ENCODE measurements around the gene CAPNS1. TPM values are rescaled to one million over a fixed set of nuclear protein-coding genes. Genes with fewer than 3 reads are reported as not detected.

Gene CAPNS1
- total and polyA plus RNA-seq, 2 of the 4 experiments (the other 2 are of a cell fraction): 436 to 988 TPM

GRCh38 chr19:36115453-36116343, 24.2 kb upstream of the CAPNS1 start, which contains the start of gene TBCB:
TBCB (plus strand) TSS chr19:36115468; CDS start chr19:36115561, 93 bp downstream.
- Histone ChIP-seq H4K8ac (ENCODE audit: low read depth in 2 of 2, low read length in 2 of 2) (peak within 1 kb of the TSS; percentile 48 to 97), H3K27me3 (ENCODE audit: control insufficient read depth, insufficient read depth, low read length) (no peaks in the 10 kb centered on the region), H4K91ac (ENCODE audit: insufficient read depth, low read depth, low read length) (peak within 1 kb of the TSS; percentile 84), H3K14ac (replicated peaks; ENCODE audit: low read depth, low read length) (peak within 1 kb of the TSS; percentile 88), H4K5ac (ENCODE audit: low read depth, low read length) (peak within 1 kb of the TSS; percentile 65), H3K18ac (ENCODE audit: low read depth, low read length) (peak within 1 kb of the TSS; percentile 35), H2BK15ac (ENCODE audit: low read depth, low read length) (peak within 1 kb of the TSS; percentile 76; the same call in 2 of the 3 replicates), H3K9me3 (ENCODE audit: control insufficient read depth, insufficient read depth, low read length) (no peaks in the 10 kb centered on the region), H2BK20ac (ENCODE audit: low read depth, low read length) (peak within 1 kb of the TSS; percentile 40), H3K4ac (ENCODE audit: low read depth, low read length) (peak within 1 kb of the TSS; percentile 96), H2BK5ac (ENCODE audit: low read depth, low read length, poor library complexity, severe bottlenecking) (peak within 1 kb of the TSS; percentile 83), H2AK9ac (replicated peaks; ENCODE audit: low read depth, low read length, poor library complexity) (peak within 1 kb of the TSS; percentile 99), H3K4me1 (ENCODE audit: control insufficient read depth, insufficient read depth, low read length) (peaks cover 7% of the 10 kb centered on the region), H3K4me2 (ENCODE audit: low read depth, low read length) (peak within 1 kb of the TSS; percentile 94), H3K23ac (ENCODE audit: low read depth, low read length) (peak within 1 kb of the TSS; percentile 90), H3K36me3 (ENCODE audit: control insufficient read depth, insufficient read depth, low read length) (peaks cover 28% of the 10 kb centered on the region), H2BK120ac (ENCODE audit: low read depth, low read length) (peak within 1 kb of the TSS; percentile 79), H2AK5ac (ENCODE audit: low read depth, low read length) (peak within 1 kb of the TSS; percentile 99), H3K79me1 (ENCODE audit: low read depth in 1 of 2, low read length in 2 of 2) (peaks cover 27 to 66% of the 10 kb centered on the region in 2 experiments), H2AFZ (replicated peaks; ENCODE audit: low read length, poor library complexity) (peak within 1 kb of the TSS; percentile 100), H3K27ac (ENCODE audit: insufficient read depth, low read length) (peak within 1 kb of the TSS; percentile 71), H3K56ac (ENCODE audit: extremely low read depth, insufficient read depth, low read length) (peak within 1 kb of the TSS; percentile 82), H3K9ac (ENCODE audit: low read depth, low read length) (peak within 1 kb of the TSS; percentile 83), H4K20me1 (ENCODE audit: insufficient read depth, low read length) (peaks cover 16% of the 10 kb centered on the region), H3K9me1 (ENCODE audit: insufficient read depth, low read length) (0 out of 2 replicates have a peak, but pooled peaks cover 6% of the 10 kb centered on the region), H3K4me3 (ENCODE audit: insufficient read depth, low read depth, low read length) (peak within 1 kb of the TSS; percentile 63)
- ATAC-seq (ENCODE audit: low read depth): peak; percentile 65
- TF ChIP-seq MAZ (IDR thresholded peaks at IDR 0.05; ENCODE audit: borderline replicate concordance, low read depth, low read length) (peak; percentile 69; the same call in 1 of the 2 replicates), CHD1 (IDR thresholded peaks at IDR 0.05; ENCODE audit: low read depth, low read length) (no peak), POLR2A (IDR thresholded peaks at IDR 0.05; ENCODE audit: low read depth, low read length) (peak; percentile 69)
- POLR2A ChIA-PET (ENCODE audit: unreplicated experiment): no interaction called here
- WGBS, 2 experiments (ENCODE audit: extremely low coverage in 2 of 2, insufficient read length in 1 of 2): no CpG with 5 or more reads among the region's 59 CpGs
- CTCF ChIA-PET: interaction anchor here (2.3 to 3.5 kb wide), 2 partner anchors 12 to 54 kb away, joined by 6 to 14 read pairs; no protein-coding TSS in a partner anchor
- DNase-seq: peak; percentile 28
- in situ Hi-C loops (cut with MboI; ENCODE audit: low sequenced_read_pairs) (no loop called here), intact Hi-C loops (cut with micrococcal nuclease) (loop anchor here (2.0 kb wide), 2 partner anchors 25 to 55 kb away; partner anchors contain the start of gene CAPNS1), dilution Hi-C loops (cut with HindIII; ENCODE audit: low sequenced_read_pairs, unreplicated experiment) (no loop called here)
- no TSS peak for BruUV-seq (replicated peaks)
